HepG2 (cell line): ENCODE measurements around the gene SELENOM. TPM values are rescaled to one million over a fixed set of nuclear protein-coding genes. Genes with fewer than 3 reads are reported as not detected.

Experiments
- FOSL2 ChIP-seq: sonication (generic); formaldehyde crosslinking; IDR thresholded peaks from 2 replicates; pipeline ENCODE4 v1.4.0; 2020; ENCODE audit warnings: missing genetic modification reagents
- GATA4 ChIP-seq: sonication (generic); IDR thresholded peaks from 2 replicates; pipeline ENCODE4 v1.6.1; 2016; ENCODE audit warnings: antibody characterized with exemption, low read depth, borderline replicate concordance
- HMG20B ChIP-seq: conservative IDR thresholded peaks from 2 replicates; pipeline ENCODE4 v1.6.1; 2016; ENCODE audit warnings: missing genetic modification reagents, missing compliant biosample characterization
- IRF2 ChIP-seq: IDR thresholded peaks from 2 replicates; pipeline ENCODE4 v1.6.1; 2018; ENCODE audit warnings: missing genetic modification reagents, missing compliant biosample characterization
- KDM5A ChIP-seq: fragments of 200-600 bp; sonication (generic); IDR thresholded peaks from 2 replicates; pipeline ENCODE4 v1.7.0; 2018; ENCODE audit warnings: antibody characterized with exemption, mild to moderate bottlenecking, low read length, borderline replicate concordance
- KMT2B ChIP-seq: IDR thresholded peaks from 2 replicates; pipeline ENCODE4 v1.6.1; 2016; ENCODE audit warnings: missing genetic modification reagents, missing compliant biosample characterization
- MXI1 ChIP-seq: IDR thresholded peaks from 3 replicates; pipeline ENCODE4 v1.6.1; 2012; ENCODE audit warnings: low read depth, low read length, inconsistent platforms, borderline replicate concordance
- REL ChIP-seq: sonication (generic); formaldehyde crosslinking; conservative IDR thresholded peaks from 2 replicates; pipeline ENCODE4 v1.8.0; 2022; ENCODE audit warnings: mild to moderate bottlenecking, missing genetic modification reagents, moderate library complexity
- RELA ChIP-seq: sonication (generic); formaldehyde crosslinking; IDR thresholded peaks from 2 replicates; pipeline ENCODE4 v1.4.0; 2020; ENCODE audit warnings: missing genetic modification reagents
- RFX5 ChIP-seq: IDR thresholded peaks from 2 replicates; pipeline ENCODE4 v1.6.1; 2011; ENCODE audit warnings: low read depth, low read length, improper control_type of control experiment
- SIX1 ChIP-seq: sonication (generic); formaldehyde crosslinking; IDR thresholded peaks from 2 replicates; pipeline ENCODE4 v1.4.0; 2020; ENCODE audit warnings: missing genetic modification reagents, borderline replicate concordance
- ZBTB8A ChIP-seq: sonication (generic); formaldehyde crosslinking; IDR thresholded peaks from 2 replicates; pipeline ENCODE4 v1.4.0; 2020; ENCODE audit warnings: mild to moderate bottlenecking, low read depth, missing genetic modification reagents, borderline replicate concordance
- ZKSCAN8 ChIP-seq: IDR thresholded peaks from 2 replicates; pipeline ENCODE4 v1.6.1; 2016; ENCODE audit warnings: borderline replicate concordance, missing genetic modification reagents, missing compliant biosample characterization
- ZMYM3 ChIP-seq: sonication (generic); formaldehyde crosslinking; IDR thresholded peaks from 2 replicates; pipeline ENCODE4 v1.5.1; 2020; ENCODE audit warnings: mild to moderate bottlenecking, missing genetic modification reagents
- ZNF317 ChIP-seq: sonication (generic); formaldehyde crosslinking; IDR thresholded peaks from 2 replicates; pipeline ENCODE4 v1.5.0; 2020; ENCODE audit warnings: mild to moderate bottlenecking, missing genetic modification reagents
- ZNF432 ChIP-seq: sonication (generic); formaldehyde crosslinking; IDR thresholded peaks from 2 replicates; pipeline ENCODE4 v1.5.0; 2020; ENCODE audit warnings: missing genetic modification reagents, mild to moderate bottlenecking, borderline replicate concordance
- ZNF460 ChIP-seq: sonication (generic); formaldehyde crosslinking; IDR thresholded peaks from 2 replicates; pipeline ENCODE4 v1.5.1; 2020; ENCODE audit warnings: missing genetic modification reagents, mild to moderate bottlenecking, borderline replicate concordance
- ZNF510 ChIP-seq: sonication (generic); formaldehyde crosslinking; IDR thresholded peaks from 2 replicates; pipeline ENCODE4 v1.4.0; 2020; ENCODE audit warnings: low read depth, mild to moderate bottlenecking, missing genetic modification reagents
- ZNF569 ChIP-seq: sonication (generic); formaldehyde crosslinking; IDR thresholded peaks from 2 replicates; pipeline ENCODE4 v1.5.0; 2020; ENCODE audit warnings: mild to moderate bottlenecking, missing genetic modification reagents, moderate library complexity, borderline replicate concordance
- ZNF761 ChIP-seq: sonication (generic); formaldehyde crosslinking; conservative IDR thresholded peaks from 2 replicates; pipeline ENCODE4 v1.4.0; 2020; ENCODE audit warnings: mild to moderate bottlenecking, missing genetic modification reagents
- ZNF777 ChIP-seq: sonication (generic); formaldehyde crosslinking; IDR thresholded peaks from 2 replicates; pipeline ENCODE4 v1.4.0; 2020; ENCODE audit warnings: missing genetic modification reagents
- ZNF891 ChIP-seq: sonication (generic); formaldehyde crosslinking; IDR thresholded peaks from 2 replicates; pipeline ENCODE4 v1.5.0; 2020; ENCODE audit warnings: mild to moderate bottlenecking, missing genetic modification reagents
- polyA plus RNA-seq, 8 experiments: library from polyadenylated mRNA; depleted of rRNA in 3 of 8; stranded (reverse) in 7 of 8; unstranded in 1 of 8; fragments of >200 nt; fragmentation: Illumina TruSeq in 4 of 8; extraction: Trizol in 4 of 8; gene quantifications; 2 replicates each; pipeline versions ENCODE4 v1.2.1 to v1.2.3, GENCODE V29; 2011 to 2016; ENCODE audit warnings: low read depth in 4 of 8, missing spikeins in 1 of 8, mixed read lengths in 1 of 8; ENCODE audit not compliant: insufficient read depth in 1 of 8
- total RNA-seq, 5 experiments: library from RNA; depleted of rRNA; stranded (reverse); fragments of >200 nt; fragmentation: Illumina TruSeq; extraction: Trizol; gene quantifications; 2 replicates each; pipeline ENCODE4 v1.2.3, GENCODE V29; 2016; ENCODE audit warnings: low read depth in 1 of 5
- TF ChIP-seq, protein P1 (sequence below): IDR thresholded peaks from 2 replicates; pipeline ENCODE4 v1.6.1; 2016; ENCODE audit warnings: missing biosample characterization, missing genetic modification reagents, low read depth
- TF ChIP-seq, protein P2 (sequence below): sonication (generic); formaldehyde crosslinking; IDR thresholded peaks from 2 replicates; pipeline ENCODE4 v1.9.0; 2022; ENCODE audit warnings: missing genetic modification reagents, mild to moderate bottlenecking, borderline replicate concordance
- TF ChIP-seq, protein P3 (sequence below): sonication (generic); formaldehyde crosslinking; IDR thresholded peaks from 2 replicates; pipeline ENCODE4 v1.4.0; 2020; ENCODE audit warnings: mild to moderate bottlenecking, missing genetic modification reagents

The SELENOM gene
- total and polyA plus RNA-seq, 2 of the 13 experiments (the other 11 are each of a cell fraction or from before 2014, with no cell fraction given): 4.1 to 4.3 TPM

DNA sequence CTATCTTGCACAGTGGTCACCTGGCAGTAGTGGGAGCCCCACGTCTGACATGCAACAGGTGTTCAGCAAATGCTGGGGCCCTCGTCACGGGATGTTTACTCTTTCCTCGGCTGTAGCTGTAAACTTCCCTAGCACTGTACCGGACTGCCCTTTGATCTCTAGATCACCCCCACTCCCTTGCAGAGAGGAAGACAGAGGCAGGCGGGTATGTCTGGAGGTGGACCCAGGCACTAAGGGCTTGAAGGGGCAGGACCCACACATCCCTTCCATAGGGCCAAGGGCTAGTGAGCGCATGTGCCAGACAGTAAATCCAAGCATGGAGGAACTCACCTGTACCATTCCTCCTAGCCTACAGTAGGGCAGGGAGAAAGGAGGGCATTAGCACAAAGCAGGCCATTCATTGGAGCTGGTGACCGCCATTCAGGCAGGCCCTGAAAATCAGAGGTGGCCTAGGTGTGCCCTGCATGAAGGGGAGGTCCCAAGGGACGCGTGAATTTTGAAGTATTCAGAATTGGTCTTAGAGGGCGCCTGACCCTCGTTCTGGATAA lies 28.2 kb downstream of the SELENOM start (continued):
- TF ChIP-seq, protein P1, sequence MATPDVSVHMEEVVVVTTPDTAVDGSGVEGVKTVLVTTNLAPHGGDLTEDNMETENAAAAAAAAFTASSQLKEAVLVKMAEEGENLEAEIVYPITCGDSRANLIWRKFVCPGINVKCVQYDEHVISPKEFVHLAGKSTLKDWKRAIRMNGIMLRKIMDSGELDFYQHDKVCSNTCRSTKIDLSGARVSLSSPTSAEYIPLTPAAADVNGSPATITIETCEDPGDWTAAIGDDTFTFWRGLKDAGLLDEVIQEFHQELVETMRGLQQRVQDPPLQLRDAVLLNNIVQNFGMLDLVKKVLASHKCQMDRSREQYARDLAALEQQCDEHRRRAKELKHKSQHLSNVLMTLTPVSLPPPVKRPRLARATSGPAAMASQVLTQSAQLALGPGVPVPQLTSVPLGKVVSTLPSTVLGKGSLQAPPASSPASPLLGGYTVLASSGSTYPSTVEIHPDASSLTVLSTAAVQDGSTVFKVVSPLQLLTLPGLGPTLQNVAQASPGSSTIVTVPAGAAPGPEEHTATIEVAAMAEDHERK: no peak
- TF ChIP-seq ZNF891 (CRISPR knock-in tag) (no peak), ZKSCAN8 (CRISPR knock-in tag) (no peak), RFX5 (no peak), RELA (no peak), ZNF317 (CRISPR knock-in tag) (peak; percentile 43; the same call in 1 of the 2 replicates), GATA4 (no peak), ZMYM3 (CRISPR knock-in tag) (peak; percentile 44; the same call in 1 of the 2 replicates), SIX1 (CRISPR knock-in tag) (no peak), ZNF510 (CRISPR knock-in tag) (no peak), KDM5A (no peak), REL (CRISPR knock-in tag) (0 out of 2 replicates have a peak, but pooled peaks have one; percentile 1), MXI1 (peak; percentile 20; the same call in 1 of the 3 replicates), ZNF460 (CRISPR knock-in tag) (no peak), ZNF432 (CRISPR knock-in tag) (no peak), ZBTB8A (CRISPR knock-in tag) (no peak), ZNF777 (CRISPR knock-in tag) (no peak), ZNF569 (no peak), HMG20B (CRISPR knock-in tag) (no peak), FOSL2 (CRISPR knock-in tag) (peak; percentile 67), ZNF761 (CRISPR knock-in tag) (no peak), KMT2B (CRISPR knock-in tag) (no peak), IRF2 (CRISPR knock-in tag) (no peak; the same call in 1 of the 2 replicates)
- TF ChIP-seq, protein P2, sequence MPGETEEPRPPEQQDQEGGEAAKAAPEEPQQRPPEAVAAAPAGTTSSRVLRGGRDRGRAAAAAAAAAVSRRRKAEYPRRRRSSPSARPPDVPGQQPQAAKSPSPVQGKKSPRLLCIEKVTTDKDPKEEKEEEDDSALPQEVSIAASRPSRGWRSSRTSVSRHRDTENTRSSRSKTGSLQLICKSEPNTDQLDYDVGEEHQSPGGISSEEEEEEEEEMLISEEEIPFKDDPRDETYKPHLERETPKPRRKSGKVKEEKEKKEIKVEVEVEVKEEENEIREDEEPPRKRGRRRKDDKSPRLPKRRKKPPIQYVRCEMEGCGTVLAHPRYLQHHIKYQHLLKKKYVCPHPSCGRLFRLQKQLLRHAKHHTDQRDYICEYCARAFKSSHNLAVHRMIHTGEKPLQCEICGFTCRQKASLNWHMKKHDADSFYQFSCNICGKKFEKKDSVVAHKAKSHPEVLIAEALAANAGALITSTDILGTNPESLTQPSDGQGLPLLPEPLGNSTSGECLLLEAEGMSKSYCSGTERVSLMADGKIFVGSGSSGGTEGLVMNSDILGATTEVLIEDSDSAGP (CRISPR knock-in tag): peak; percentile 51; the same call in 1 of the 2 replicates
- TF ChIP-seq, protein P3, sequence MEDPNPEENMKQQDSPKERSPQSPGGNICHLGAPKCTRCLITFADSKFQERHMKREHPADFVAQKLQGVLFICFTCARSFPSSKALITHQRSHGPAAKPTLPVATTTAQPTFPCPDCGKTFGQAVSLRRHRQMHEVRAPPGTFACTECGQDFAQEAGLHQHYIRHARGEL (CRISPR knock-in tag): no peak
